Measurements from ENCODE around the gene AGRN. TPM values are rescaled to one million over a fixed set of nuclear protein-coding genes. Genes with fewer than 3 reads are reported as not detected.

Gene AGRN
- total RNA-seq, 1 donor from 2014 or later: 166 TPM

DNA sequence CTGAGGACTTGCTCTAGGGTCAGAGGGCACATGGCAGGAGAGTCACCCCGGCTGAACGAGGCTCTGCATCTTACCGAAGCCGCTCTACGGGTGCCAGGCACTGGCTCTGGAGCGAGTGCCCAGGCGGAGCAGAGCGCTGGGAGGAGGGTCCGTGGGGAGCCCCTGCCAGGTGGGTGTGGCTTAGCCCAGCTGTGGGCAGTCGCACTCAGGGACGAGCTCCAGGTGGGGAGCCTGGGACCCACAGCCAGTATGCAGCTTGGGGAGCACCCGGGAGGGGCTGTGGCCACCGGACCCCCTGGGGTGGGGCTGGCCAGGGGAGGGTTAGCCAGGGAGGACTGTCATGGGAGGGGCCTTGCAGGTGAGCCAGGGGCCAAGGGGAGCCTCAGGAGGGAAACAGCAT lies 3.8 kb downstream of the AGRN start:
- no peak for DNase-seq (ENCODE audit: extremely low spot score, unreplicated experiment)
- no peaks in the 10 kb centered on the region for H3K36me3 Mint-ChIP-seq
- H3K9me3 Mint-ChIP-seq: no peaks in the 10 kb centered on the region
- peaks cover 13% of the 10 kb centered on the region for H3K4me1 Mint-ChIP-seq (ENCODE audit: unreplicated experiment)
- H3K4me3 Mint-ChIP-seq: no peak overlapping the region
- no peak for TF ChIP-seq CTCF (conservative IDR thresholded peaks at IDR 0.05)
- no peaks in the 10 kb centered on the region for H3K27me3 Mint-ChIP-seq
- H3K27ac Mint-ChIP-seq: no peak overlapping the region

DNA sequence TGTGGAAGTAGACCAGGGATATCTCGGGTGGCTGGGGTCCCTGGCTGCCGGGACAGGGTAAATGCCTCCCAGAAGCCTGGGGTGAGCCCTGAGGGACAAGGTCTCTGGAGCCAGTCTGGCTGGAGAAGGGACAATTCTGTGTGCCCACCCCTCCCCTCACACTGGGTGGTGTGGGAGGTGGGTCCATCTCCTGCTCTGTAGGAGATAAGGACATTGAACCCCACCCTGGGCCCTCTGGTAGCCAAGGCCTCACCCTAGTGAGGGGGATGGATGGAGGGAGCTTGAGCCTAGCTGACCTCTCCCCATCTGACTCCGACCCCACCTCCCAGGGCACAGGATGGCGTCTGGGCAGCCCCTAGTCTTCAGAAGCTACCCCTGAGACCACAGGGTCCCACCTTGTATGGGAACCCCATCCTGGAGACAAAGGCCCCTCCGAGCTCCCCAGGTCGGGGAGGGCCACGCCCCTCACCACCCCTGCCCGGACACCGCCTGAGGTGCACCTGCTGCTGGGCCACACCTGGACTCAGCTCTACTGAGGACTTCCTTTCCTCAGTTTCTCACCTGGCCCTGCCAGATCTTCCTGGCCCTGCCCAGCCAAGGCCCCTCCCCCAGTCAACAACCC lies 4.3 kb downstream of the AGRN start:
- Mint-ChIP-seq H3K27me3 (no peaks in the 10 kb centered on the region), H3K36me3 (no peaks in the 10 kb centered on the region), H3K4me3 (peak overlapping the region; percentile 75), H3K4me1 (ENCODE audit: unreplicated experiment) (peaks cover 13% of the 10 kb centered on the region), H3K9me3 (no peaks in the 10 kb centered on the region), H3K27ac (peak overlapping the region; percentile 85)
- no peak for DNase-seq (ENCODE audit: extremely low spot score, unreplicated experiment)
- TF ChIP-seq CTCF (conservative IDR thresholded peaks at IDR 0.05): no peak

DNA sequence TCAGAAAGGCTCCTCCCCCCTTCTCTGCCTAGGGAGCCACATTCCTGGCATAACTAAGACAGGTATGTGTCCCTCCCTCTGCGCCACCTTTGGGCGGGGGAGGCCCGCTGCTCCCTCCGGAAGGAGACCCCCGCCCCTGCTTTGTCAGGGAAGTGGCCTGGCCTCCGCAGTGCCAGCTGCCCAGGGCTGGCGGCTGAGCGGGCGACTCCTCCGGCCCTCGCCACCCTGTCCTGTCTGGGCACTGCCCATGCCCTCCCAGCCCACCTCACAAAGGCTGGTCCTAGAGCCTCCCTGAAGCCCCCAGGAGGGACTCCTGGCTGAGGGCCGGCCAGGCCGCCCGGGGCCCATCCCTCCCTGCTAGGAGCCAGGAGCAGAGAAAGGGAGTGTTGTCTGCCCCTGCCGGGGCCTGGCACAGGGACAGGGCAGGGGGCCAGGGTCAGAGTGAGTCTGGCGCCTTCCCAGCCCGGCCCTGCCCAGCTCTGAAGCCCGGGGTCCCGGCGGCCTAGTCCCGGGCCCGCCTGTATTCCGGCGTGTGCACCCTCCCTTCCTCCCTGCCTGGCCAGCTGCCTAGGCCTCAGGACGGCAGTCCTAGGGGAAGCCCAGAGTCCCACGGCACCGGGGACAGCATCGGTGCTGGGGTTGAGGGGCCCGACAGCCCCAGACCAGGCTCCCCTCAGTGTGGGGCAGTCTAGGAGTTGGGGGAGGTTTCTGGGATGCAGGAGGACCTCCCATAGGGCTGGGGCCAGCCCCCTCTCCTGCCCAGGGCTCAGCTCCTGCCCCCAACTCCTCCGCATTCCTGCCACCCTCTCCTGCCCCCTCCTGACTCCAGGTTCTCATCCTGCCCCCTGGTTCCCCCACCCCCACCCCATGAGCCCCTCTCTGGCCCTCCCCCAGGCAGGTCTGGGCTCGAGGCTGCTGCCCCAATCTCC lies 5.1 kb downstream of the AGRN start:
- H3K27me3 Mint-ChIP-seq: no peaks in the 10 kb centered on the region
- no peaks in the 10 kb centered on the region for H3K36me3 Mint-ChIP-seq
- H3K4me1 Mint-ChIP-seq (ENCODE audit: unreplicated experiment): peaks cover 13% of the 10 kb centered on the region
- DNase-seq (ENCODE audit: extremely low spot score, unreplicated experiment): no peak
- TF ChIP-seq CTCF (conservative IDR thresholded peaks at IDR 0.05): no peak
- peak overlapping the region; percentile 75 for H3K4me3 Mint-ChIP-seq
- no peaks in the 10 kb centered on the region for H3K9me3 Mint-ChIP-seq
- H3K27ac Mint-ChIP-seq: peak overlapping the region; percentile 85

DNA sequence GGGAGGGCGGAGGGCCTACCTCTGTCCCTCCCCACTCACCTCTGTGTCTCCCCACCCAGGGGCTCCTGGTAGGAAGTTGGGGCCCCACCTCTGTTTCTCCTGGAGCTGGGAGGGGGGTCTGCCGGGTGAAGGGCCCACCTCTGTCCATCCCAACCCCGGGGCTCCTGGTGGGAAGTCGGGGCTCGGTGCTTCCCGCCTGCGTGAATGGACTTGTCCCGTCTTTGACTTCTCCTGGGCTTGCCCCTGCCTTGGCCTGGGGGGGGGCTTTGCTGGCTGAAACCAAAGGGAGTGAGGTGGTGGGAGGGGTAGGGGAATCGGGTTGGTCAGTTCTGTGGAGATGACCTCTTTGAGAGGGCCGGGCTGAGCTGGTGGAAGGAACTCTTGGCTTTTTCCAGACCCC lies 5.8 kb downstream of the AGRN start:
- no peak overlapping the region for H3K27ac Mint-ChIP-seq

More for the DNA sequence above, 5.8 kb downstream of the AGRN start:
- Mint-ChIP-seq H3K9me3 (no peaks in the 10 kb centered on the region), H3K4me3 (no peak overlapping the region), H3K36me3 (no peaks in the 10 kb centered on the region), H3K4me1 (ENCODE audit: unreplicated experiment) (peaks cover 13% of the 10 kb centered on the region), H3K27me3 (no peaks in the 10 kb centered on the region)
- DNase-seq (ENCODE audit: extremely low spot score, unreplicated experiment): no peak
- TF ChIP-seq CTCF (conservative IDR thresholded peaks at IDR 0.05): no peak
